ENCODE measurements around the gene USP48. TPM values are rescaled to one million over a fixed set of nuclear protein-coding genes. Genes with fewer than 3 reads are reported as not detected.

Gene USP48
- total RNA-seq, 1 experiment from 2014 or later, result 49.1 TPM

- Histone ChIP-seq H3K4me3 (ENCODE audit: low read depth, low read length) (no peak overlapping the region), H3K9me3 (no peaks in the 10 kb centered on the region), H3K4me1 (no peaks in the 10 kb centered on the region), H3K27me3 (replicated peaks; ENCODE audit: control insufficient read depth, insufficient read depth, low read length) (no peaks in the 10 kb centered on the region), H3K36me3 (ENCODE audit: control insufficient read depth, insufficient read depth, low read length) (no peaks in the 10 kb centered on the region)
- Mint-ChIP-seq H3K27ac (ENCODE audit: unreplicated experiment) (no peak overlapping the region), H3K4me1 (ENCODE audit: low read depth, unreplicated experiment) (no peaks in the 10 kb centered on the region), H3K9me3 (ENCODE audit: unreplicated experiment) (no peaks in the 10 kb centered on the region), H3K27me3 (ENCODE audit: insufficient read depth, unreplicated experiment) (no peaks in the 10 kb centered on the region), H3K4me3 (ENCODE audit: unreplicated experiment) (no peak overlapping the region), H3K36me3 (ENCODE audit: insufficient read depth, unreplicated experiment) (peaks cover 11% of the 10 kb centered on the region)
- CTCF ChIA-PET, result no interaction called here
- DNase-seq, result no peak
- POLR2A ChIA-PET, result no interaction called here
- TF ChIP-seq CTCF (IDR thresholded peaks at IDR 0.05; ENCODE audit: insufficient read depth in 1 of 2, low read depth in 1 of 2, low read length in 1 of 2, severe bottlenecking in 1 of 2, unreplicated experiment in 1 of 2), result no peak
- BruUV-seq (replicated peaks), result no TSS peak
- intact Hi-C loops (cut with micrococcal nuclease; ENCODE audit: unreplicated experiment), result no loop called here
Measured at GRCh38 chr1:21814981-21815582, 32.1 kb upstream of the USP48 start.

- Mint-ChIP-seq H3K27ac (ENCODE audit: unreplicated experiment) (no peak overlapping the region), H3K27me3 (ENCODE audit: insufficient read depth, unreplicated experiment) (no peaks in the 10 kb centered on the region), H3K4me3 (ENCODE audit: unreplicated experiment) (no peak overlapping the region), H3K36me3 (ENCODE audit: insufficient read depth, unreplicated experiment) (peaks cover 6% of the 10 kb centered on the region), H3K4me1 (ENCODE audit: low read depth, unreplicated experiment) (no peaks in the 10 kb centered on the region), H3K9me3 (ENCODE audit: unreplicated experiment) (no peaks in the 10 kb centered on the region)
- intact Hi-C loops (cut with micrococcal nuclease; ENCODE audit: unreplicated experiment), result no loop called here
- Histone ChIP-seq H3K36me3 (ENCODE audit: control insufficient read depth, insufficient read depth, low read length) (no peaks in the 10 kb centered on the region), H3K9me3 (no peaks in the 10 kb centered on the region), H3K27me3 (replicated peaks; ENCODE audit: control insufficient read depth, insufficient read depth, low read length) (no peaks in the 10 kb centered on the region), H3K4me1 (no peaks in the 10 kb centered on the region), H3K4me3 (ENCODE audit: low read depth, low read length) (no peak overlapping the region)
- ChIA-PET POLR2A (no interaction called here), CTCF (no interaction called here)
- no peak for DNase-seq
- no TSS peak for BruUV-seq (replicated peaks)
- peak in 1 of 2 experiments; percentile 11 for TF ChIP-seq CTCF (IDR thresholded peaks at IDR 0.05; ENCODE audit: insufficient read depth in 1 of 2, low read depth in 1 of 2, low read length in 1 of 2, severe bottlenecking in 1 of 2, unreplicated experiment in 1 of 2)
Measured at GRCh38 chr1:21814241-21814918, 31.4 kb upstream of the USP48 start.

- Mint-ChIP-seq H3K4me1 (ENCODE audit: low read depth, unreplicated experiment) (no peaks in the 10 kb centered on the region), H3K36me3 (ENCODE audit: insufficient read depth, unreplicated experiment) (peaks cover 6% of the 10 kb centered on the region), H3K9me3 (ENCODE audit: unreplicated experiment) (no peaks in the 10 kb centered on the region), H3K27ac (ENCODE audit: unreplicated experiment) (no peak overlapping the region), H3K27me3 (ENCODE audit: insufficient read depth, unreplicated experiment) (no peaks in the 10 kb centered on the region), H3K4me3 (ENCODE audit: unreplicated experiment) (no peak overlapping the region)
- H3K4me1 ChIP-seq, result no peaks in the 10 kb centered on the region
- ChIA-PET POLR2A (no interaction called here), CTCF (no interaction called here)
- BruUV-seq (replicated peaks), result no TSS peak
- intact Hi-C loops (cut with micrococcal nuclease; ENCODE audit: unreplicated experiment), result no loop called here
- H3K27me3 ChIP-seq (replicated peaks; ENCODE audit: control insufficient read depth, insufficient read depth, low read length), result no peaks in the 10 kb centered on the region
- no peaks in the 10 kb centered on the region for H3K9me3 ChIP-seq
- no peaks in the 10 kb centered on the region for H3K36me3 ChIP-seq (ENCODE audit: control insufficient read depth, insufficient read depth, low read length)
- DNase-seq, result no peak
- no peak overlapping the region for H3K4me3 ChIP-seq (ENCODE audit: low read depth, low read length)
- no peak for TF ChIP-seq CTCF (IDR thresholded peaks at IDR 0.05; ENCODE audit: insufficient read depth in 1 of 2, low read depth in 1 of 2, low read length in 1 of 2, severe bottlenecking in 1 of 2, unreplicated experiment in 1 of 2)
Measured at GRCh38 chr1:21813542-21813941, 30.6 kb upstream of the USP48 start.

All from Caco-2 (cell line).